Nephron progenitor cell (in vitro differentiated cells): Measurements from ENCODE around the gene MYO5A.
"Not testable (repeated sequence)": the region's sequence is repeated elsewhere in the genome, so short reads cannot be mapped to it uniquely, and the experiment has no call there.

Source experiments
- DNase-seq: peaks from one replicate; pipeline ENCODE4 v3.0.0; 2021
- H3K27ac Mint-ChIP-seq: 2 replicates; pipeline ENCODE4 v1.8.0; 2021; ENCODE audit warnings: mild to moderate bottlenecking, moderate library complexity, mixed read lengths
- H3K27me3 Mint-ChIP-seq: 2 replicates; pipeline ENCODE4 v1.8.0; 2021; ENCODE audit warnings: mild to moderate bottlenecking, low read depth, mixed read lengths; ENCODE audit not compliant: poor library complexity
- H3K36me3 Mint-ChIP-seq: 2 replicates; pipeline ENCODE4 v1.8.0; 2021; ENCODE audit warnings: low read depth, mixed read lengths
- H3K4me1 Mint-ChIP-seq: 2 replicates; pipeline ENCODE4 v1.8.0; 2021; ENCODE audit warnings: mixed read lengths
- H3K4me3 Mint-ChIP-seq: 2 replicates; pipeline ENCODE4 v1.8.0; 2021; ENCODE audit warnings: mild to moderate bottlenecking, moderate library complexity, mixed read lengths
- H3K9me3 Mint-ChIP-seq: 2 replicates; pipeline ENCODE4 v1.8.0; 2021; ENCODE audit warnings: mild to moderate bottlenecking, moderate library complexity, mixed read lengths
- CTCF ChIP-seq: fragments of 200-600 bp; sonication (generic); IDR thresholded peaks from 2 replicates; pipeline ENCODE4 v1.5.0; 2021; ENCODE audit warnings: antibody characterized with exemption

Gene MYO5A

GRCh38 chr15:52495125-52495524 lies 33.6 kb downstream of the MYO5A start:
- H3K36me3 Mint-ChIP-seq = no peaks in the 10 kb centered on the region
- TF ChIP-seq CTCF = no peak
- no peaks in the 10 kb centered on the region for H3K4me1 Mint-ChIP-seq
- H3K4me3 Mint-ChIP-seq = no peak overlapping the region
- DNase-seq = no peak
- no peaks in the 10 kb centered on the region for H3K9me3 Mint-ChIP-seq
- no peaks in the 10 kb centered on the region for H3K27me3 Mint-ChIP-seq
- no peak overlapping the region for H3K27ac Mint-ChIP-seq

GRCh38 chr15:52493968-52494367 lies 34.7 kb downstream of the MYO5A start:
- no peak for DNase-seq
- no peak for TF ChIP-seq CTCF
- Mint-ChIP-seq H3K4me3 (no peak overlapping the region), H3K9me3 (no peaks in the 10 kb centered on the region), H3K27me3 (no peaks in the 10 kb centered on the region), H3K4me1 (no peaks in the 10 kb centered on the region), H3K27ac (no peak overlapping the region), H3K36me3 (no peaks in the 10 kb centered on the region)

- H3K27ac Mint-ChIP-seq = no peak overlapping the region
- peaks cover 3% of the 10 kb centered on the region for H3K27me3 Mint-ChIP-seq
- H3K36me3 Mint-ChIP-seq = no peaks in the 10 kb centered on the region
- H3K4me3 Mint-ChIP-seq = no peak overlapping the region
- no peak for DNase-seq
- TF ChIP-seq CTCF = no peak
- no peaks in the 10 kb centered on the region for H3K9me3 Mint-ChIP-seq
- no peaks in the 10 kb centered on the region for H3K4me1 Mint-ChIP-seq
Measured at GRCh38 chr15:52492132-52492531, 36.5 kb downstream of the MYO5A start.

- Mint-ChIP-seq H3K4me1 (peaks cover 2% of the 10 kb centered on the region), H3K27ac (no peak overlapping the region), H3K4me3 (no peak overlapping the region), H3K9me3 (no peaks in the 10 kb centered on the region), H3K36me3 (no peaks in the 10 kb centered on the region), H3K27me3 (peaks cover 3% of the 10 kb centered on the region)
- no peak for DNase-seq
- TF ChIP-seq CTCF = no peak
Measured at GRCh38 chr15:52491472-52491871, 37.2 kb downstream of the MYO5A start.

GRCh38 chr15:52489430-52489829 lies 39.2 kb downstream of the MYO5A start:
- H3K27me3 Mint-ChIP-seq, H3K9me3 Mint-ChIP-seq, H3K4me3 Mint-ChIP-seq, H3K27ac Mint-ChIP-seq, DNase-seq, H3K36me3 Mint-ChIP-seq: not testable (repeated sequence)
- peaks cover 10% of the 10 kb centered on the region for H3K4me1 Mint-ChIP-seq

GRCh38 chr15:52488830-52489229 lies 39.9 kb downstream of the MYO5A start:
- Mint-ChIP-seq H3K4me1 (peaks cover 10% of the 10 kb centered on the region), H3K36me3 (no peaks in the 10 kb centered on the region), H3K9me3 (no peaks in the 10 kb centered on the region), H3K27ac (no peak overlapping the region), H3K4me3 (no peak overlapping the region), H3K27me3 (peaks cover 3% of the 10 kb centered on the region)
- no peak for DNase-seq
- no peak for TF ChIP-seq CTCF
